ENCODE results near the gene RHOV. TPM values are rescaled to one million over a fixed set of nuclear protein-coding genes. Genes with fewer than 3 reads are reported as not detected.
A peak's percentile ranks its signal among the peaks of the same experiment; 100 is the strongest.

RHOV gene
- total and polyA plus RNA-seq, 7 donors: 0.10 to 0.23 TPM; not detected in 5

- no peak overlapping the region for H3K4me3 ChIP-seq
- no peaks in the 10 kb centered on the region for H3K4me1 ChIP-seq
- WGBS, 3 donors: 92 to 97% (median 96%) methylated on average over 1 of the region's 1 CpG
- DNase-seq (peak in 1 of 2 donors; percentile 6), ATAC-seq (peak in 1 of 4 donors; percentile 30)
- no peaks in the 10 kb centered on the region for H3K9me3 ChIP-seq
- H3K27ac ChIP-seq: no peak overlapping the region
- H3K36me3 ChIP-seq (ENCODE audit: insufficient read depth in 1 of 2, low read depth in 1 of 2): no peaks in the 10 kb centered on the region
- TF ChIP-seq CTCF (IDR thresholded peaks at IDR 0.05): no peak
- no peaks in the 10 kb centered on the region for H3K27me3 ChIP-seq (ENCODE audit: insufficient read depth in 3 of 3, low read length in 2 of 3)
- intact Hi-C loops (cut with DNase I): no loop called here
These were observed 38.0 kb downstream of the RHOV start for GRCh38 chr15:40836020-40836419.

- Histone ChIP-seq H3K27me3 (ENCODE audit: insufficient read depth in 3 of 3, low read length in 2 of 3) (peaks cover 0 to 1% (median 0%) of the 10 kb centered on the region in 3 donors), H3K36me3 (ENCODE audit: insufficient read depth in 1 of 2, low read depth in 1 of 2) (no peaks in the 10 kb centered on the region), H3K9me3 (no peaks in the 10 kb centered on the region), H3K27ac (no peak overlapping the region), H3K4me3 (no peak overlapping the region), H3K4me1 (no peaks in the 10 kb centered on the region)
- intact Hi-C loops (cut with DNase I): no loop called here
- DNase-seq (peak in 1 of 2 donors; percentile 13), ATAC-seq (no peak)
- no peak for TF ChIP-seq CTCF (IDR thresholded peaks at IDR 0.05)
These were observed 41.1 kb downstream of the RHOV start for GRCh38 chr15:40832903-40833302.

GRCh38 chr15:40831861-40832260 is 42.2 kb downstream of the RHOV start:
- H3K36me3 ChIP-seq (ENCODE audit: insufficient read depth in 1 of 2, low read depth in 1 of 2): no peaks in the 10 kb centered on the region
- peak in 1 of 2 donors; percentile 6 for DNase-seq
- no peak overlapping the region for H3K27ac ChIP-seq
- ATAC-seq: no peak
- no peaks in the 10 kb centered on the region for H3K9me3 ChIP-seq
- no peak overlapping the region for H3K4me3 ChIP-seq
- TF ChIP-seq CTCF (IDR thresholded peaks at IDR 0.05): no peak
- H3K4me1 ChIP-seq: no peaks in the 10 kb centered on the region
- H3K27me3 ChIP-seq (ENCODE audit: insufficient read depth in 3 of 3, low read length in 2 of 3): peaks cover 0 to 1% (median 0%) of the 10 kb centered on the region in 3 donors
- intact Hi-C loops (cut with DNase I): no loop called here
- 65 to 87% (median 75%) methylated on average over 1 of the region's 1 CpG for WGBS, 3 donors

GRCh38 chr15:40830884-40831283 is 43.1 kb downstream of the RHOV start:
- no peak overlapping the region for H3K4me3 ChIP-seq
- H3K36me3 ChIP-seq (ENCODE audit: insufficient read depth in 1 of 2, low read depth in 1 of 2): no peaks in the 10 kb centered on the region
- no peak overlapping the region for H3K27ac ChIP-seq
- intact Hi-C loops (cut with DNase I): no loop called here
- no peak for ATAC-seq
- peak in 1 of 2 donors; percentile 8 for DNase-seq
- H3K4me1 ChIP-seq: no peaks in the 10 kb centered on the region
- H3K27me3 ChIP-seq (ENCODE audit: insufficient read depth in 3 of 3, low read length in 2 of 3): peaks cover 0 to 1% (median 0%) of the 10 kb centered on the region in 3 donors
- no peak for TF ChIP-seq CTCF (IDR thresholded peaks at IDR 0.05)
- 44 to 62% (median 57%) methylated on average over 2 of the region's 2 CpGs for WGBS, 3 donors
- no peaks in the 10 kb centered on the region for H3K9me3 ChIP-seq

- Histone ChIP-seq H3K9me3 (no peaks in the 10 kb centered on the region), H3K27ac (no peak overlapping the region), H3K4me3 (no peak overlapping the region), H3K36me3 (ENCODE audit: insufficient read depth in 1 of 2, low read depth in 1 of 2) (no peaks in the 10 kb centered on the region), H3K27me3 (ENCODE audit: insufficient read depth in 3 of 3, low read length in 2 of 3) (peaks cover 0 to 1% (median 0%) of the 10 kb centered on the region in 3 donors), H3K4me1 (no peaks in the 10 kb centered on the region)
- WGBS, 3 donors: 75 to 80% (median 78%) methylated on average over 7 of the region's 7 CpGs
- ATAC-seq (no peak), DNase-seq (no peak)
- TF ChIP-seq CTCF (IDR thresholded peaks at IDR 0.05): no peak
- intact Hi-C loops (cut with DNase I): no loop called here
These were observed 44.9 kb downstream of the RHOV start for GRCh38 chr15:40829115-40829514.

All from psoas muscle (tissue), 8 donors.